NT2/D1 (cell line): Measurements from ENCODE around the gene PLTP.

ENCODE experiments used
- SUZ12 ChIP-seq: IDR thresholded peaks from 2 replicates; pipeline ENCODE4 v1.6.1; 2011; ENCODE audit not compliant: insufficient read length, insufficient read depth; ENCODE audit errors: extremely low read depth
- YY1 ChIP-seq: IDR thresholded peaks from 2 replicates; pipeline ENCODE4 v1.6.1; 2011; ENCODE audit not compliant: insufficient read length, insufficient read depth

DNA sequence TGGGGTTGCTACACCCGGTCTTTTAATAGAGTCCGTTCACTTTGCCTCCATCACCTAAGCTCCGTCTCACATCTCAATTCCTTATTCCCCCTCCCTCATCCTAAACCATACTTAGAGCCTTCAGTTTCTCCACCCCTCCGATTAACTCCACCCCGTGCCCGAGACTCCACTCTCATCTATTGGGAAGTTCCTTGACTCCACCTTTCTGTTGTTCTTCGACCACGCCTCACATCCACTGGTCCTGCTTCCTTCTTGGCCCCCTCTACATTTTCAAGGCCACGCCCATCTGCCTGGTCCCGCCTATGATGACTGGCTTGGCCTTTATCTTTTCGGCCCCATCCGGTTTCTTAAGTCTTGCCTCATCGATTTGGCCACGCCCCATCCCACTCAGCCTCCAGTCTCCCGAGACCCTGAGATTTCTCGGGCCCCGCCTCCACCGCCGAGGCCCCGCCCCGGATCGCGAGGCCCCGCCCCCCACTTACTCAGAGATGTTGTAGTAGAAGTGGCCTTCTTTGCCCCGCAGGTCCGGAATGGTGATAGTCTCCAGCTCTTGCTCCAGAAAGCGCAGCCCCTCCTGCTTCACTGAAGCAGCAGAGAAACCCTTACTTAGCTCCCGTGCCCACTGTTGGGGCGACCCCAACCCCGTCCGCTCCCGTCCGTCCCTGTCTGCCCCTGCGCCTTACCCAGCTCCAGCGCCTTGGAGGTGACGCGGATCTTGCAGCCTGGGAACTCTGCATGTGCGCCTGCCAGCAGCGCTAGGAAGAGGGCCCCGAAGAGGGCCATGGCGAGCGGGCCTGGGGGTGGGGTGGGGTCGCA is 1.1 kb downstream of the PLTP start:
- TF ChIP-seq SUZ12 (no peak), YY1 (no peak)
